ENCODE measurements around the gene MCM3AP. TPM values are rescaled to one million over a fixed set of nuclear protein-coding genes. Genes with fewer than 3 reads are reported as not detected.

Gene MCM3AP
- total RNA-seq, 1 experiment from 2014 or later: 140 TPM

GRCh38 chr21:46214478-46215340 lies 70.7 kb downstream of the MCM3AP start:
- intact Hi-C loops (cut with micrococcal nuclease): no loop called here
- ATAC-seq: no peak
- no peak overlapping the region for H3K4me2 ChIP-seq (ENCODE audit: low read length)
- TF ChIP-seq, protein P1, sequence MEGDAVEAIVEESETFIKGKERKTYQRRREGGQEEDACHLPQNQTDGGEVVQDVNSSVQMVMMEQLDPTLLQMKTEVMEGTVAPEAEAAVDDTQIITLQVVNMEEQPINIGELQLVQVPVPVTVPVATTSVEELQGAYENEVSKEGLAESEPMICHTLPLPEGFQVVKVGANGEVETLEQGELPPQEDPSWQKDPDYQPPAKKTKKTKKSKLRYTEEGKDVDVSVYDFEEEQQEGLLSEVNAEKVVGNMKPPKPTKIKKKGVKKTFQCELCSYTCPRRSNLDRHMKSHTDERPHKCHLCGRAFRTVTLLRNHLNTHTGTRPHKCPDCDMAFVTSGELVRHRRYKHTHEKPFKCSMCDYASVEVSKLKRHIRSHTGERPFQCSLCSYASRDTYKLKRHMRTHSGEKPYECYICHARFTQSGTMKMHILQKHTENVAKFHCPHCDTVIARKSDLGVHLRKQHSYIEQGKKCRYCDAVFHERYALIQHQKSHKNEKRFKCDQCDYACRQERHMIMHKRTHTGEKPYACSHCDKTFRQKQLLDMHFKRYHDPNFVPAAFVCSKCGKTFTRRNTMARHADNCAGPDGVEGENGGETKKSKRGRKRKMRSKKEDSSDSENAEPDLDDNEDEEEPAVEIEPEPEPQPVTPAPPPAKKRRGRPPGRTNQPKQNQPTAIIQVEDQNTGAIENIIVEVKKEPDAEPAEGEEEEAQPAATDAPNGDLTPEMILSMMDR (conservative IDR thresholded peaks at IDR 0.05; ENCODE audit: low read depth, low read length): no peak
- TF ChIP-seq EZH2phosphoT487 (IDR thresholded peaks at IDR 0.05; ENCODE audit: borderline replicate concordance, low read length) (no peak), EZH2 (IDR thresholded peaks at IDR 0.05; ENCODE audit: low read length, unreplicated experiment) (no peak)
- no TSS peak for BruUV-seq (replicated peaks)
- H4K20me1 ChIP-seq (ENCODE audit: low read length): no peaks in the 10 kb centered on the region
- no peaks in the 10 kb centered on the region for H3K9me3 ChIP-seq (ENCODE audit: low read length)
- no peaks in the 10 kb centered on the region for H3K36me3 ChIP-seq (ENCODE audit: low read depth, low read length)
- H2AFZ ChIP-seq (ENCODE audit: low read length): no peak overlapping the region
- no peaks in the 10 kb centered on the region for H3F3A ChIP-seq (ENCODE audit: low read length, unreplicated experiment)
- ChIA-PET CTCF (interaction anchor here (0.8 kb wide), 1 partner anchor 72 kb away, joined by 4 read pairs; no protein-coding TSS in a partner anchor), POLR2A (ENCODE audit: unreplicated experiment) (interaction anchor here (0.6 kb wide), 1 partner anchor 45 kb away, joined by 5 read pairs; no protein-coding TSS in a partner anchor)
- no peak overlapping the region for H3K4me3 ChIP-seq (ENCODE audit: low read length)
- DNase-seq: no peak
- no peaks in the 10 kb centered on the region for H3K79me2 ChIP-seq (ENCODE audit: low read length)
- H3K27me3 ChIP-seq (ENCODE audit: low read length): no peaks in the 10 kb centered on the region
- H3K9ac ChIP-seq (ENCODE audit: low read length): no peak overlapping the region
- no peak overlapping the region for H3K27ac ChIP-seq (ENCODE audit: low read length)
- no peaks in the 10 kb centered on the region for H3K4me1 ChIP-seq (ENCODE audit: insufficient read depth, low read length)
- no peaks in the 10 kb centered on the region for H3K9me2 ChIP-seq (replicated peaks; ENCODE audit: low read length)

- H3K9me2 ChIP-seq (replicated peaks; ENCODE audit: low read length): no peaks in the 10 kb centered on the region
- no peaks in the 10 kb centered on the region for H4K20me1 ChIP-seq (ENCODE audit: low read length)
- ChIA-PET CTCF (no interaction called here), POLR2A (ENCODE audit: unreplicated experiment) (no interaction called here)
- no peaks in the 10 kb centered on the region for H3K79me2 ChIP-seq (ENCODE audit: low read length)
- BruUV-seq (replicated peaks): no TSS peak
- H3K36me3 ChIP-seq (ENCODE audit: low read depth, low read length): no peaks in the 10 kb centered on the region
- H3K9me3 ChIP-seq (ENCODE audit: low read length): no peaks in the 10 kb centered on the region
- ATAC-seq (no peak), DNase-seq (no peak)
- H2AFZ ChIP-seq (ENCODE audit: low read length): no peak overlapping the region
- no peak overlapping the region for H3K4me2 ChIP-seq (ENCODE audit: low read length)
- no peak for TF ChIP-seq EZH2phosphoT487 (IDR thresholded peaks at IDR 0.05; ENCODE audit: borderline replicate concordance, low read length)
- TF ChIP-seq, protein P1 (conservative IDR thresholded peaks at IDR 0.05; ENCODE audit: low read depth, low read length): no peak
- TF ChIP-seq EZH2 (IDR thresholded peaks at IDR 0.05; ENCODE audit: low read length, unreplicated experiment): no peak
- H3K27ac ChIP-seq (ENCODE audit: low read length): no peak overlapping the region
- no peak overlapping the region for H3K9ac ChIP-seq (ENCODE audit: low read length)
- no peaks in the 10 kb centered on the region for H3F3A ChIP-seq (ENCODE audit: low read length, unreplicated experiment)
- H3K4me3 ChIP-seq (ENCODE audit: low read length): no peak overlapping the region
- H3K4me1 ChIP-seq (ENCODE audit: insufficient read depth, low read length): no peaks in the 10 kb centered on the region
- intact Hi-C loops (cut with micrococcal nuclease): no loop called here
- no peaks in the 10 kb centered on the region for H3K27me3 ChIP-seq (ENCODE audit: low read length)
Observed at GRCh38 chr21:46213620-46214286, 71.7 kb downstream of the MCM3AP start.
